ENCODE results near the gene LBP.

The LBP gene

GRCh38 chr20:38302786-38303185 is 43.5 kb upstream of the LBP start:
- no peak overlapping the region for H3K4me2 ChIP-seq (ENCODE audit: low read length)
- no peak overlapping the region for H2AFZ ChIP-seq (ENCODE audit: low read length)
- H4K20me1 ChIP-seq (ENCODE audit: insufficient read depth, low read length) = no peaks in the 10 kb centered on the region
- no peak for TF ChIP-seq EZH2 (IDR thresholded peaks at IDR 0.05; ENCODE audit: borderline replicate concordance, low read length)
- TF ChIP-seq, protein P1, sequence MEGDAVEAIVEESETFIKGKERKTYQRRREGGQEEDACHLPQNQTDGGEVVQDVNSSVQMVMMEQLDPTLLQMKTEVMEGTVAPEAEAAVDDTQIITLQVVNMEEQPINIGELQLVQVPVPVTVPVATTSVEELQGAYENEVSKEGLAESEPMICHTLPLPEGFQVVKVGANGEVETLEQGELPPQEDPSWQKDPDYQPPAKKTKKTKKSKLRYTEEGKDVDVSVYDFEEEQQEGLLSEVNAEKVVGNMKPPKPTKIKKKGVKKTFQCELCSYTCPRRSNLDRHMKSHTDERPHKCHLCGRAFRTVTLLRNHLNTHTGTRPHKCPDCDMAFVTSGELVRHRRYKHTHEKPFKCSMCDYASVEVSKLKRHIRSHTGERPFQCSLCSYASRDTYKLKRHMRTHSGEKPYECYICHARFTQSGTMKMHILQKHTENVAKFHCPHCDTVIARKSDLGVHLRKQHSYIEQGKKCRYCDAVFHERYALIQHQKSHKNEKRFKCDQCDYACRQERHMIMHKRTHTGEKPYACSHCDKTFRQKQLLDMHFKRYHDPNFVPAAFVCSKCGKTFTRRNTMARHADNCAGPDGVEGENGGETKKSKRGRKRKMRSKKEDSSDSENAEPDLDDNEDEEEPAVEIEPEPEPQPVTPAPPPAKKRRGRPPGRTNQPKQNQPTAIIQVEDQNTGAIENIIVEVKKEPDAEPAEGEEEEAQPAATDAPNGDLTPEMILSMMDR (IDR thresholded peaks at IDR 0.05; ENCODE audit: low read length) = no peak
- no peak overlapping the region for H3K4me3 ChIP-seq (ENCODE audit: low read depth, low read length, poor library complexity, severe bottlenecking)
- H3F3A ChIP-seq (ENCODE audit: insufficient read depth, low read length) = no peaks in the 10 kb centered on the region
- no peaks in the 10 kb centered on the region for H3K4me1 ChIP-seq (ENCODE audit: insufficient read depth, low read length, severe bottlenecking)
- no peaks in the 10 kb centered on the region for H3K36me3 ChIP-seq (ENCODE audit: insufficient read depth, low read length)
- no peak overlapping the region for H3K27ac ChIP-seq (ENCODE audit: low read depth, low read length, poor library complexity, severe bottlenecking)
- H3K9me2 ChIP-seq (ENCODE audit: low read depth, low read length) = no peaks in the 10 kb centered on the region
- H3K9me3 ChIP-seq (ENCODE audit: low read length) = no peaks in the 10 kb centered on the region
- H3K9ac ChIP-seq (ENCODE audit: low read length) = no peak overlapping the region
- H3K27me3 ChIP-seq (ENCODE audit: insufficient read depth, low read length) = no peaks in the 10 kb centered on the region
- H3K79me2 ChIP-seq (ENCODE audit: insufficient read depth, low read length) = no peaks in the 10 kb centered on the region

DNA sequence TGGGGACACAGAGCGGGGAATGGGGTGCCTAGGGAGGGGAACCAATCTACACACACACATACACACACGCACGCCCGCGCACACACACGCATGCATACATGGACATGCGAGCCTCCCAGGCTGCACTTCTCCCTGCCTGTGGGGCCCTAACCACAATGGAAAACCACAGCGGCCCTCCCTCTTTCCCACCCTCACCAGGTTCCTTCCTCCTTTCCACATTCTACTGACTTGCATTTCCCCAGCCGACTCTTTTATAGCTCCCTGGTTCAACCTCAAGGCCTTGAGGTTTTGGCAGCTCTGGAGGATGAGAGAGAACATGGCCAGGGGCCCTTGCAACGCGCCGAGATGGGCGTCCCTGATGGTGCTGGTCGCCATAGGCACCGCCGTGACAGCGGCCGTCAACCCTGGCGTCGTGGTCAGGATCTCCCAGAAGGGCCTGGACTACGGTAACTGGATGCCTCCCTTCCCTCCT is 42.3 kb upstream of the LBP start, which contains the start of gene BPI:
Gene BPI, plus strand, starts transcription at position 249 of the 472 bp plus-strand sequence. Its CDS starts 68 bp downstream, at position 317.
- Histone ChIP-seq H3K4me3 (ENCODE audit: low read depth, low read length, poor library complexity, severe bottlenecking) (no peak within 1 kb of the TSS), H3F3A (ENCODE audit: insufficient read depth, low read length) (no peaks in the 10 kb centered on the region), H2AFZ (ENCODE audit: low read length) (no peak within 1 kb of the TSS), H3K36me3 (ENCODE audit: insufficient read depth, low read length) (no peaks in the 10 kb centered on the region), H3K9me2 (ENCODE audit: low read depth, low read length) (no peaks in the 10 kb centered on the region), H3K9ac (ENCODE audit: low read length) (no peak within 1 kb of the TSS), H3K79me2 (ENCODE audit: insufficient read depth, low read length) (no peaks in the 10 kb centered on the region), H3K4me1 (ENCODE audit: insufficient read depth, low read length, severe bottlenecking) (no peaks in the 10 kb centered on the region), H3K9me3 (ENCODE audit: low read length) (no peaks in the 10 kb centered on the region), H3K27me3 (ENCODE audit: insufficient read depth, low read length) (no peaks in the 10 kb centered on the region), H3K4me2 (ENCODE audit: low read length) (no peak within 1 kb of the TSS), H4K20me1 (ENCODE audit: insufficient read depth, low read length) (no peaks in the 10 kb centered on the region), H3K27ac (ENCODE audit: low read depth, low read length, poor library complexity, severe bottlenecking) (no peak within 1 kb of the TSS)
- TF ChIP-seq, protein P1 (IDR thresholded peaks at IDR 0.05; ENCODE audit: low read length) = no peak
- no peak for TF ChIP-seq EZH2 (IDR thresholded peaks at IDR 0.05; ENCODE audit: borderline replicate concordance, low read length)

GRCh38 chr20:38304845-38305447 is 41.3 kb upstream of the LBP start:
- H3K27me3 ChIP-seq (ENCODE audit: insufficient read depth, low read length) = no peaks in the 10 kb centered on the region
- H4K20me1 ChIP-seq (ENCODE audit: insufficient read depth, low read length) = no peaks in the 10 kb centered on the region
- H3K36me3 ChIP-seq (ENCODE audit: insufficient read depth, low read length) = no peaks in the 10 kb centered on the region
- H3F3A ChIP-seq (ENCODE audit: insufficient read depth, low read length) = no peaks in the 10 kb centered on the region
- no peaks in the 10 kb centered on the region for H3K9me2 ChIP-seq (ENCODE audit: low read depth, low read length)
- TF ChIP-seq, protein P1 (IDR thresholded peaks at IDR 0.05; ENCODE audit: low read length) = peak; percentile 59
- TF ChIP-seq EZH2 (IDR thresholded peaks at IDR 0.05; ENCODE audit: borderline replicate concordance, low read length) = no peak
- H3K4me3 ChIP-seq (ENCODE audit: low read depth, low read length, poor library complexity, severe bottlenecking) = no peak overlapping the region
- no peak overlapping the region for H3K4me2 ChIP-seq (ENCODE audit: low read length)
- H3K27ac ChIP-seq (ENCODE audit: low read depth, low read length, poor library complexity, severe bottlenecking) = no peak overlapping the region
- no peaks in the 10 kb centered on the region for H3K79me2 ChIP-seq (ENCODE audit: insufficient read depth, low read length)
- H3K9ac ChIP-seq (ENCODE audit: low read length) = no peak overlapping the region
- no peaks in the 10 kb centered on the region for H3K4me1 ChIP-seq (ENCODE audit: insufficient read depth, low read length, severe bottlenecking)
- no peak overlapping the region for H2AFZ ChIP-seq (ENCODE audit: low read length)
- H3K9me3 ChIP-seq (ENCODE audit: low read length) = no peaks in the 10 kb centered on the region

Data from OCI-LY1 (cell line).